WTC11 (cell line): ENCODE data around the gene EEF2KMT. TPM values are rescaled to one million over a fixed set of nuclear protein-coding genes. Genes with fewer than 3 reads are reported as not detected.

Experiments
- ATAC-seq: fragments of 200-7000 bp; cut with Tn5 transposase; 2 replicates; pipeline ENCODE4 v1.10.0; 2021; ENCODE audit warnings: mild to moderate bottlenecking, moderate library complexity
- CTCF ChIA-PET: fragments of 300-600 bp; sonication (Branson Sonifier 250); formaldehyde crosslinking; loops from one replicate; lab custom pipeline; 2021; ENCODE audit warnings: antibody characterized with exemption; lab: Charles Lee
- POLR2A ChIA-PET: fragments of 350-600 bp; sonication (Branson Sonifier 250); formaldehyde crosslinking; loops from one replicate; lab custom pipeline; 2021; ENCODE audit warnings: antibody characterized with exemption; lab: Charles Lee
- DNase-seq: peaks from one replicate; pipeline ENCODE4 v3.0.0; 2021; ENCODE audit warnings: low spot score
- H3K27ac Mint-ChIP-seq: 2 replicates; pipeline ENCODE4 v1.8.0; 2021; ENCODE audit warnings: mixed read lengths
- H3K27me3 Mint-ChIP-seq: 2 replicates; pipeline ENCODE4 v1.8.0; 2021; ENCODE audit warnings: low read depth, mild to moderate bottlenecking, moderate library complexity, mixed read lengths
- H3K36me3 Mint-ChIP-seq: 2 replicates; pipeline ENCODE4 v1.8.0; 2021; ENCODE audit warnings: mixed read lengths
- H3K4me1 Mint-ChIP-seq: 2 replicates; pipeline ENCODE4 v1.8.0; 2022; ENCODE audit warnings: mixed read lengths
- H3K4me3 Mint-ChIP-seq: 2 replicates; pipeline ENCODE4 v1.8.0; 2021; ENCODE audit warnings: mild to moderate bottlenecking, moderate library complexity, mixed read lengths
- H3K9me3 Mint-ChIP-seq: 2 replicates; pipeline ENCODE4 v1.8.0; 2021; ENCODE audit warnings: mixed read lengths
- AR ChIP-seq: fragments of 250-450 bp; sonication (Bioruptor Pico); IDR thresholded peaks from 2 replicates; pipeline ENCODE4 v1.9.0; 2021; ENCODE audit warnings: mild to moderate bottlenecking
- ATF2 ChIP-seq: sonication (generic); formaldehyde crosslinking; IDR thresholded peaks from 2 replicates; pipeline ENCODE4 v1.8.1; 2022; ENCODE audit warnings: low read depth, missing genetic modification reagents, borderline replicate concordance
- CDX4 ChIP-seq: fragments of 250-450 bp; sonication (Bioruptor Pico); IDR thresholded peaks from 2 replicates; pipeline ENCODE4 v1.9.0; 2021; ENCODE audit warnings: moderate library complexity, mild to moderate bottlenecking, inconsistent platforms, borderline replicate concordance
- EMX1 ChIP-seq: fragments of 250-450 bp; sonication (Bioruptor Pico); IDR thresholded peaks from 2 replicates; pipeline ENCODE4 v1.8.0; 2021; ENCODE audit warnings: mild to moderate bottlenecking
- ERG ChIP-seq: fragments of 250-450 bp; sonication (Bioruptor Pico); IDR thresholded peaks from 2 replicates; pipeline ENCODE4 v1.8.0; 2021; ENCODE audit warnings: mild to moderate bottlenecking
- ETV6 ChIP-seq: sonication (generic); formaldehyde crosslinking; IDR thresholded peaks from 2 replicates; pipeline ENCODE4 v1.8.1; 2022; ENCODE audit warnings: mild to moderate bottlenecking, missing genetic modification reagents
- FOXP1 ChIP-seq: sonication (generic); formaldehyde crosslinking; IDR thresholded peaks from 2 replicates; pipeline ENCODE4 v1.8.0; 2022; ENCODE audit warnings: missing genetic modification reagents, mild to moderate bottlenecking, moderate library complexity, borderline replicate concordance
- MAX ChIP-seq: sonication (generic); formaldehyde crosslinking; IDR thresholded peaks from 2 replicates; pipeline ENCODE4 v1.8.0; 2022; ENCODE audit warnings: mild to moderate bottlenecking, missing genetic modification reagents
- SOX15 ChIP-seq: fragments of 250-450 bp; sonication (Bioruptor Pico); IDR thresholded peaks from 2 replicates; pipeline ENCODE4 v1.9.0; 2021; ENCODE audit warnings: mild to moderate bottlenecking
- STAT6 ChIP-seq: sonication (generic); formaldehyde crosslinking; conservative IDR thresholded peaks from 2 replicates; pipeline ENCODE4 v1.8.1; 2023; ENCODE audit warnings: mild to moderate bottlenecking, low read depth, missing genetic modification reagents, moderate library complexity
- TCF7 ChIP-seq: sonication (generic); formaldehyde crosslinking; IDR thresholded peaks from 2 replicates; pipeline ENCODE4 v1.8.0; 2022; ENCODE audit warnings: mild to moderate bottlenecking, low read depth, missing genetic modification reagents, moderate library complexity
- USF2 ChIP-seq: sonication (generic); formaldehyde crosslinking; IDR thresholded peaks from 2 replicates; pipeline ENCODE4 v1.8.1; 2023; ENCODE audit warnings: mild to moderate bottlenecking, missing genetic modification reagents, moderate library complexity
- ZBTB43 ChIP-seq: sonication (generic); formaldehyde crosslinking; IDR thresholded peaks from 2 replicates; pipeline ENCODE4 v1.8.1; 2023; ENCODE audit warnings: mild to moderate bottlenecking, missing genetic modification reagents
- ZNF138 ChIP-seq: sonication (generic); formaldehyde crosslinking; conservative IDR thresholded peaks from 2 replicates; pipeline ENCODE4 v1.8.1; 2022; ENCODE audit warnings: mild to moderate bottlenecking, moderate library complexity, missing genetic modification reagents
- ZNF281 ChIP-seq: sonication (generic); formaldehyde crosslinking; IDR thresholded peaks from 2 replicates; pipeline ENCODE4 v1.8.0; 2023; ENCODE audit warnings: mild to moderate bottlenecking, missing genetic modification reagents
- ZNF425 ChIP-seq: fragments of 250-450 bp; sonication (Bioruptor Pico); conservative IDR thresholded peaks from 2 replicates; pipeline ENCODE4 v1.9.0; 2021; ENCODE audit warnings: mild to moderate bottlenecking
- ZSCAN18 ChIP-seq: fragments of 250-450 bp; sonication (Bioruptor Pico); IDR thresholded peaks from 2 replicates; pipeline ENCODE4 v2.1.2; 2022; ENCODE audit warnings: mild to moderate bottlenecking, moderate library complexity
- total RNA-seq: library from RNA; stranded (reverse); gene quantifications from 3 replicates; pipeline ENCODE4 v1.2.3, GENCODE V29; 2021

Gene EEF2KMT
- total RNA-seq, 1 experiment from 2014 or later = 19.6 TPM

- TF ChIP-seq ZSCAN18 (no peak), ZNF425 (CRISPR knock-in tag) (no peak)
- TF ChIP-seq, all 79 proteins: peak for 0
Observed at GRCh38 chr16:5065326-5065725, 32.3 kb downstream of the EEF2KMT start (continued).

- ATAC-seq = no peak
- no peak overlapping the region for H3K4me3 Mint-ChIP-seq
- no peak for DNase-seq
- H3K27me3 Mint-ChIP-seq = peaks cover 1% of the 10 kb centered on the region
- POLR2A ChIA-PET = no interaction called here
- no peak overlapping the region for H3K27ac Mint-ChIP-seq
- no peaks in the 10 kb centered on the region for H3K9me3 Mint-ChIP-seq
- CTCF ChIA-PET = no interaction called here
- H3K4me1 Mint-ChIP-seq = peaks cover 10% of the 10 kb centered on the region
- no peaks in the 10 kb centered on the region for H3K36me3 Mint-ChIP-seq
- no peak for TF ChIP-seq EMX1
- no peak for TF ChIP-seq SOX15
- TF ChIP-seq ZNF281 (CRISPR knock-in tag) = no peak
- TF ChIP-seq ERG (CRISPR knock-in tag) = no peak
- no peak for TF ChIP-seq TCF7 (CRISPR knock-in tag)
- TF ChIP-seq MAX = no peak
- TF ChIP-seq ZNF138 (CRISPR knock-in tag) = no peak
- TF ChIP-seq AR (CRISPR knock-in tag) = no peak
- no peak for TF ChIP-seq ATF2 (CRISPR knock-in tag)
- no peak for TF ChIP-seq FOXP1 (CRISPR knock-in tag)
- no peak for TF ChIP-seq ZBTB43 (CRISPR knock-in tag)
- no peak for TF ChIP-seq USF2 (CRISPR knock-in tag)
- no peak for TF ChIP-seq STAT6 (CRISPR knock-in tag)
- TF ChIP-seq ETV6 (CRISPR knock-in tag) = no peak
- TF ChIP-seq CDX4 (CRISPR knock-in tag) = no peak
Observed at GRCh38 chr16:5064915-5065314, 32.7 kb downstream of the EEF2KMT start.
